Chondrocyte (in vitro differentiated cells): ENCODE results near the gene PLPP4. TPM values are rescaled to one million over a fixed set of nuclear protein-coding genes. Genes with fewer than 3 reads are reported as not detected.

Experiments used
- DNase-seq: peaks from one replicate; pipeline ENCODE4 v3.0.0; 2021; ENCODE audit warnings: mixed read lengths, low spot score
- H3K27ac Mint-ChIP-seq: one replicate; pipeline ENCODE4 v1.8.0; 2021; ENCODE audit warnings: mild to moderate bottlenecking, moderate library complexity, mixed read lengths; ENCODE audit not compliant: unreplicated experiment
- H3K27me3 Mint-ChIP-seq: 2 replicates; pipeline ENCODE4 v1.8.0; 2021; ENCODE audit warnings: low read depth, mixed read lengths
- H3K36me3 Mint-ChIP-seq: 2 replicates; pipeline ENCODE4 v1.8.0; 2021; ENCODE audit warnings: low read depth, mixed read lengths
- H3K4me1 Mint-ChIP-seq: 2 replicates; pipeline ENCODE4 v1.8.0; 2021; ENCODE audit warnings: low read depth, mild to moderate bottlenecking, mixed read lengths
- H3K4me3 Mint-ChIP-seq: one replicate; pipeline ENCODE4 v1.8.0; 2021; ENCODE audit warnings: mild to moderate bottlenecking, moderate library complexity, mixed read lengths; ENCODE audit not compliant: unreplicated experiment
- H3K9me3 Mint-ChIP-seq: 2 replicates; pipeline ENCODE4 v1.8.0; 2021; ENCODE audit warnings: low read depth, mixed read lengths
- total RNA-seq: library from RNA; stranded (reverse); gene quantifications from 3 replicates; pipeline ENCODE4 v1.2.1, GENCODE V29; 2021
- TF ChIP-seq, protein P1 (sequence below): fragments of 200-600 bp; sonication (generic); IDR thresholded peaks from 2 replicates; pipeline ENCODE4 v1.5.0; 2021; ENCODE audit warnings: antibody characterized with exemption, mild to moderate bottlenecking, moderate library complexity

PLPP4 gene
- total RNA-seq, 1 donor from 2014 or later: 3.0 TPM

DNA sequence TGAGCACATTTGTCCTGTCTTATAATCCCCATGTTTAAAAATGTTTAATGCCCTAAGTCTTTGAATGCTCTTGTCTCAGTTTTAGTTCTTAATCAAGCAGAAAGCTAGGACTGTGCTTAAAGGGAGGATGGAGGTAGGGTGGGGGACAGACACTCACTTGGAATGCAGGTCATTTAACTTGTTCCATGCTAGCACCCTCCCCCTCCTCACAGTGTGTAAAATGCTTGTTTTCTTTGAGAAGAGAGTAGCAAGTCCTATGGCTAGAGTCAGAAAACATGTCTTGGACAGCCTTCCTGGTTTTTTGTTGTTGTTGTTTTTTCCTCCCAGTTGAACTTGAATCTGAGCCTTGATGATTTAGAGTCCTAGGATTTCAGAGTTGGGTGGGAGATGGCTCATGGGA is 114.2 kb downstream of the PLPP4 start:
- Mint-ChIP-seq H3K27me3 (no peaks in the 10 kb centered on the region), H3K4me3 (no peak overlapping the region), H3K4me1 (no peaks in the 10 kb centered on the region), H3K36me3 (no peaks in the 10 kb centered on the region), H3K27ac (no peak overlapping the region), H3K9me3 (no peaks in the 10 kb centered on the region)
- TF ChIP-seq, protein P1, sequence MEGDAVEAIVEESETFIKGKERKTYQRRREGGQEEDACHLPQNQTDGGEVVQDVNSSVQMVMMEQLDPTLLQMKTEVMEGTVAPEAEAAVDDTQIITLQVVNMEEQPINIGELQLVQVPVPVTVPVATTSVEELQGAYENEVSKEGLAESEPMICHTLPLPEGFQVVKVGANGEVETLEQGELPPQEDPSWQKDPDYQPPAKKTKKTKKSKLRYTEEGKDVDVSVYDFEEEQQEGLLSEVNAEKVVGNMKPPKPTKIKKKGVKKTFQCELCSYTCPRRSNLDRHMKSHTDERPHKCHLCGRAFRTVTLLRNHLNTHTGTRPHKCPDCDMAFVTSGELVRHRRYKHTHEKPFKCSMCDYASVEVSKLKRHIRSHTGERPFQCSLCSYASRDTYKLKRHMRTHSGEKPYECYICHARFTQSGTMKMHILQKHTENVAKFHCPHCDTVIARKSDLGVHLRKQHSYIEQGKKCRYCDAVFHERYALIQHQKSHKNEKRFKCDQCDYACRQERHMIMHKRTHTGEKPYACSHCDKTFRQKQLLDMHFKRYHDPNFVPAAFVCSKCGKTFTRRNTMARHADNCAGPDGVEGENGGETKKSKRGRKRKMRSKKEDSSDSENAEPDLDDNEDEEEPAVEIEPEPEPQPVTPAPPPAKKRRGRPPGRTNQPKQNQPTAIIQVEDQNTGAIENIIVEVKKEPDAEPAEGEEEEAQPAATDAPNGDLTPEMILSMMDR: no peak
- no peak for DNase-seq

GRCh38 chr10:120572307-120572706 is 115.3 kb downstream of the PLPP4 start:
- H3K27me3 Mint-ChIP-seq: no peaks in the 10 kb centered on the region
- no peaks in the 10 kb centered on the region for H3K9me3 Mint-ChIP-seq
- no peaks in the 10 kb centered on the region for H3K4me1 Mint-ChIP-seq
- no peak overlapping the region for H3K4me3 Mint-ChIP-seq
- no peak for DNase-seq
- no peaks in the 10 kb centered on the region for H3K36me3 Mint-ChIP-seq
- TF ChIP-seq, protein P1: no peak
- no peak overlapping the region for H3K27ac Mint-ChIP-seq

GRCh38 chr10:120573355-120573754 is 116.3 kb downstream of the PLPP4 start:
- no peaks in the 10 kb centered on the region for H3K4me1 Mint-ChIP-seq
- TF ChIP-seq, protein P1: no peak
- no peak overlapping the region for H3K4me3 Mint-ChIP-seq
- no peaks in the 10 kb centered on the region for H3K9me3 Mint-ChIP-seq
- no peaks in the 10 kb centered on the region for H3K27me3 Mint-ChIP-seq
- DNase-seq: no peak
- H3K36me3 Mint-ChIP-seq: no peaks in the 10 kb centered on the region
- no peak overlapping the region for H3K27ac Mint-ChIP-seq

GRCh38 chr10:120574981-120575380 is 118.0 kb downstream of the PLPP4 start:
- no peak overlapping the region for H3K4me3 Mint-ChIP-seq
- TF ChIP-seq, protein P1: no peak
- no peaks in the 10 kb centered on the region for H3K4me1 Mint-ChIP-seq
- DNase-seq: no peak
- H3K36me3 Mint-ChIP-seq: no peaks in the 10 kb centered on the region
- no peak overlapping the region for H3K27ac Mint-ChIP-seq
- H3K27me3 Mint-ChIP-seq: no peaks in the 10 kb centered on the region
- no peaks in the 10 kb centered on the region for H3K9me3 Mint-ChIP-seq

- Mint-ChIP-seq H3K4me3 (no peak overlapping the region), H3K4me1 (no peaks in the 10 kb centered on the region), H3K27ac (no peak overlapping the region), H3K36me3 (no peaks in the 10 kb centered on the region), H3K27me3 (no peaks in the 10 kb centered on the region), H3K9me3 (no peaks in the 10 kb centered on the region)
- DNase-seq: no peak
- TF ChIP-seq, protein P1: no peak
These were observed 118.4 kb downstream of the PLPP4 start for GRCh38 chr10:120575411-120575810.
